Measurements from ENCODE around the gene PHETA2. TPM values are rescaled to one million over a fixed set of nuclear protein-coding genes. Genes with fewer than 3 reads are reported as not detected.
"Not testable (repeated sequence)": the region's sequence is repeated elsewhere in the genome, so short reads cannot be mapped to it uniquely, and the experiment has no call there.

PHETA2 gene
- total RNA-seq, 4 donors from 2014 or later, result 16.6 to 34.6 (median 25.4) TPM

- intact Hi-C loops (cut with DNase I), result no loop called here
- peak within 1 kb of the TSS; percentile 92 to 95 (median 92) for H3K27ac ChIP-seq (replicated peaks in 1 of 4)
- H3K27me3 ChIP-seq, result no peaks in the 10 kb centered on the region
- H3K4me1 ChIP-seq, result peaks cover 41 to 67% (median 58%) of the 10 kb centered on the region in 4 donors
- WGBS, result 1% methylated on average over 25 of the region's 56 CpGs
- H3K4me3 ChIP-seq, result peak within 1 kb of the TSS; percentile 65 to 92 (median 77)
- TF ChIP-seq POLR2AphosphoS5 (IDR thresholded peaks at IDR 0.05), result peak; percentile 94 to 96
- no peak for TF ChIP-seq EP300 (IDR thresholded peaks at IDR 0.05)
- peak; percentile 42 for TF ChIP-seq POLR2A (IDR thresholded peaks at IDR 0.05; ENCODE audit: low read depth)
- no peak for TF ChIP-seq CTCF (IDR thresholded peaks at IDR 0.05)
- H3K9me3 ChIP-seq, result no peaks in the 10 kb centered on the region
- peaks cover 18 to 28% (median 26%) of the 10 kb centered on the region in 4 donors for H3K36me3 ChIP-seq
- DNase-seq (ENCODE audit: extremely low spot score), result peak; percentile 99
Observed at GRCh38 chr22:42070517-42071422, 3.3 kb upstream of the PHETA2 start, which contains the start of gene NAGA. TSS of gene NAGA (minus strand) at chr22:42070812. CDS start at chr22:42070297, 515 bp downstream.

- Histone ChIP-seq H3K4me1 (peaks cover 41 to 67% (median 58%) of the 10 kb centered on the region in 4 donors), H3K27ac (replicated peaks in 1 of 4) (peak overlapping the region; percentile 92 to 95 (median 92)), H3K36me3 (peaks cover 14 to 26% (median 23%) of the 10 kb centered on the region in 4 donors), H3K4me3 (peak overlapping the region; percentile 65 to 92 (median 77))
- WGBS, result 58% methylated on average over 7 of the region's 7 CpGs
- DNase-seq (ENCODE audit: extremely low spot score); H3K27me3 ChIP-seq; H3K9me3 ChIP-seq; intact Hi-C loops (cut with DNase I): not testable (repeated sequence)
Observed at GRCh38 chr22:42071508-42071907, 2.5 kb upstream of the PHETA2 start.

- Histone ChIP-seq H3K4me3 (no peak overlapping the region), H3K9me3 (no peaks in the 10 kb centered on the region), H3K4me1 (peaks cover 44 to 77% (median 68%) of the 10 kb centered on the region in 4 donors), H3K27ac (replicated peaks in 1 of 4) (peak overlapping the region in 2 of 4 donors; percentile 3 to 41), H3K36me3 (peaks cover 3 to 26% (median 21%) of the 10 kb centered on the region in 4 donors), H3K27me3 (no peaks in the 10 kb centered on the region)
- TF ChIP-seq POLR2A (IDR thresholded peaks at IDR 0.05; ENCODE audit: low read depth) (no peak), POLR2AphosphoS5 (IDR thresholded peaks at IDR 0.05) (no peak), EP300 (IDR thresholded peaks at IDR 0.05) (no peak), CTCF (IDR thresholded peaks at IDR 0.05) (no peak)
- WGBS, result 86% methylated on average over 8 of the region's 8 CpGs
- intact Hi-C loops (cut with DNase I), result no loop called here
- no peak for DNase-seq (ENCODE audit: extremely low spot score)
Observed at GRCh38 chr22:42072606-42073330, 1.3 kb upstream of the PHETA2 start.

- peaks cover 52 to 84% (median 75%) of the 10 kb centered on the region in 4 donors for H3K4me1 ChIP-seq
Observed at GRCh38 chr22:42073621-42074041, 417 bp upstream of the PHETA2 start.

More at GRCh38 chr22:42073621-42074041, 417 bp upstream of the PHETA2 start:
- intact Hi-C loops (cut with DNase I), result no loop called here
- DNase-seq (ENCODE audit: extremely low spot score), result no peak
- Histone ChIP-seq H3K9me3 (no peaks in the 10 kb centered on the region), H3K27ac (replicated peaks in 1 of 4) (peak overlapping the region; percentile 91 to 92 (median 92)), H3K4me3 (peak overlapping the region; percentile 71 to 82 (median 76)), H3K36me3 (peaks cover 0 to 21% (median 17%) of the 10 kb centered on the region in 4 donors), H3K27me3 (no peaks in the 10 kb centered on the region)
- WGBS, result 65% methylated on average over 14 of the region's 14 CpGs
- TF ChIP-seq CTCF (IDR thresholded peaks at IDR 0.05) (no peak), POLR2A (IDR thresholded peaks at IDR 0.05; ENCODE audit: low read depth) (no peak)

All from esophagus muscularis mucosa (tissue), 4 donors.